A549 (cell line): ENCODE data around the gene PRSS12.

ENCODE experiments used
- CHD4 ChIP-seq: fragments of 200-600 bp; sonication (generic); IDR thresholded peaks from 2 replicates; pipeline ENCODE4 v1.6.1; 2016; ENCODE audit warnings: antibody characterized with exemption, mild to moderate bottlenecking, borderline replicate concordance
- CTCF ChIP-seq: fragments of >200 bp; sonication (Bioruptor Twin); formaldehyde crosslinking; IDR thresholded peaks from 3 replicates; pipeline ENCODE4 v1.5.1; 2016
- HMGXB4 ChIP-seq: fragments of 250-450 bp; sonication (Bioruptor Pico); IDR thresholded peaks from 2 replicates; pipeline ENCODE4 v1.5.0; 2021; ENCODE audit warnings: mild to moderate bottlenecking, moderate library complexity, borderline replicate concordance
- ZNF302 ChIP-seq: fragments of 250-450 bp; sonication (Bioruptor Pico); IDR thresholded peaks from 2 replicates; pipeline ENCODE4 v1.9.0; 2021; ENCODE audit warnings: inconsistent platforms, mild to moderate bottlenecking, moderate library complexity

GRCh38 chr4:118381902-118382301 lies 29.1 kb upstream of the PRSS12 start:
- TF ChIP-seq CTCF (no peak), CHD4 (no peak), HMGXB4 (CRISPR knock-in tag) (no peak), ZNF302 (CRISPR knock-in tag) (no peak)
